ENCODE data around the gene COX19.
A peak's percentile ranks its signal among the peaks of the same experiment; 100 is the strongest.
"Not testable (repeated sequence)": the region's sequence is repeated elsewhere in the genome, so short reads cannot be mapped to it uniquely, and the experiment has no call there.

Gene COX19

GRCh38 chr7:960972-961371 is 14.4 kb downstream of the COX19 start:
- not testable (repeated sequence) for DNase-seq (ENCODE audit: low read depth)

DNA sequence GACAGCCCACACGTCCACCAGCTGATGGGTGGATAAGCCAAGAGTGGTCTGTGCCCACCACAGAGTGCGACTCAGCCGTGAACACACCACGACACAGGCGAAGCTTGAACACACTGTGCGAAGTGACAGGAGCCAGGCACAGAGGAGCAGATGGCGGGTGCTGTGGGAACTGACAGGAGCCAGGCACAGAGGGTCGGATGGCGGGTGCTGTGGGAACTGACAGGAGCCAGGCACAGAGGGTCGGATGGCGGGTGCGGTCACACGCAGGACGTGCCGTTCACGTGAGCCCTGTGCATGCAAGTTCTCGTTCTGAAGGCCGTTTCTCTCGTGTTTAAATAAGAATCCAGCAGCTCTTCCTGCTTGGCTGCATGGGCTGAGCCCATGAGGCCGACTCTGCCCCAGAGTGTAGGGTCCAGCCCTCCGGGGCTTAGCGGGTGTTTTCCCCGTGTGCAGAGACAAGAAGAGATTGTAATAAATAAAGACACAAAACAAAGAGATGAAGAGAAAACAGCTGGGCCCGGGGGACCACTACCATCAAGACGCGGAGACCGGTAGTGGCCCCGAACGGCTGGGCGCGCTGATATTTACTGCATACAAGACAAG is 15.0 kb downstream of the COX19 start:
- no peak for DNase-seq (ENCODE audit: low read depth)

- DNase-seq (ENCODE audit: low read depth) = not testable (repeated sequence)
Observed at GRCh38 chr7:959740-960139, 15.6 kb downstream of the COX19 start.

DNA sequence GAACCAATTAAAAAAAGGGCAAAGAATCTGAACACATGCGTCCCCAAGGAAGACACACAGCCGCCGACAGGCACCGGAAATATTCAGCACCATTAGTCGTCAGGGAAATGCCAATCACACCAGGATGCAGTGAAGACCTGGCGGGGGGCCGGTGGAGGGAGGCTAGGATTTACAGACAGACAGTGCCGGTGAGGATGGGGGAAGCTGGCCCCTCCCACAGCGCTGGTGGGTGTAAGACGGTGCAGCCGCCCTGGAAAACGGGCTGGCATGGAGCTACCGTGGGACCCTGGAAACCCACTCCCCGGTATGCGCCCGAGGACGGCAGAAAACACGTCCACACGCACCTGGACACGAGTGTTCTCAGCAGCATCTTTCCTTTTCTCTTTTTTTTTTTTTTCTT is 16.1 kb downstream of the COX19 start:
- DNase-seq (ENCODE audit: low read depth) = no peak

DNA sequence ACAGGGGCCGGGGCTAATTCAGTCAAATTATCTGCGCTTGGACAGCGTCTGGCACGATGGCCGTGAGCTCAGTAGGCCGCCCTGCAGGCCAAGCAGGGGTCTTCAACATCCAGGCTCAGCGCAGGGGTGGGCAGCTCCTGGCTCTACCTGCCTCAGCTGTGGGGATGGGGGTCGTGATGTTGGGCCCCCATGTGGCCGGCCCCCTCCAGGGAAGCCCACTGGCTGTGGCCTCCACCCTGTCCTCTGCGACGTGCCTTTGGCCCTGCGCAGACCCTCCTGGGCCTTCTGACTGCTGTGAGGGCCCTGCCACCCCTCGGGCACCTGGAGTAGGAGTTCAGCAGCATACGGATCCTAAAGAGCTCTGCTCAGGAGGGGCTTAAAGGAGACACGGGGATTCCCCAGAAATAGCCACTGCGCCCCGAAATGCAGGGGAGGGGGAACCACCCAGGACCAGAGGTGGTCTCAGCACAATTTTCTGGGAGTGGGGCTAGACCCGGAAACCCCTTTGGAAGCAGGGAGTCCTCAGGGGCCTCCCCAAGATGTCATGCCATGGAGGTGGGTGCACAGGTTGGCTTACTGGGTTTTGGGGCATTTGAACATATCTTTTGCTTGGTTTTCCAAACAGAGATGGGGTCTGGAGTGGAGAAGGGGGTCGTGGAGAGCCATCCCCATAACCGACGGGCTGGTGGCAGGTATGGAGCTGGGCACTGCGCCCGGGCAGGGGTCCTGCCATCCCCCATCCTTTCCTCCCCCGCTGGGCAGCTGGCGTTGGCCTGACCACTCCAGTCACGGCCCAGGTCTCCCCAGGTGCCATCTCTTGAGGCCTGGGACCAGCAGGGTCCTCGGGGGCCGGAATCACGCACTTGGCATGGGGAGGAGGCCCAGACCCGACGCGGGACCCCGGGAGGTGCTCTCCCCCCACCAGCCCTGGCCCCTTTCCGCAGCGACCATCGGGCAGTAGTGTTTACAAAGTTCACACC is 16.8 kb downstream of the COX19 start:
- no peak for DNase-seq (ENCODE audit: low read depth)

GRCh38 chr7:957418-958220 is 17.7 kb downstream of the COX19 start:
- DNase-seq (ENCODE audit: low read depth) = no peak

DNA sequence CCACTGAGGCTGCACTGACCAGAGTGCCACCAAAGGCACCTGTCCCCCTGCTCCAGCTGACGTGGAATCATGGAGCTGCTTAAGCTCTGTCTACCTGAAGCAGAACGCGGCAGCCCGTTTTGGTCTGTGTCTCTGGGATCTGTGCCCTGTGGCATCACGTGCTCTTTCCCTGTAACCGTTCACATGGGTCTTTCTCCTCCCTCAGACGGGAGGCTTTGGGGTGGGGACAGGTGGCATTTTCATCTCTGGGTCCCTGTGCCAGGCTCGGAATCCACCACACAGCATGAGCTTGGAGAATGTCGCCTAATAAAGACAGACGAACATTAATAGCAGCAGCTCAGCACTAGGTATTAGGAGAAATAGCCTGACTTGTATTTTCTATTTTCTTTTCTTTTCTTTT is 19.3 kb downstream of the COX19 start:
- no peak for DNase-seq (ENCODE audit: low read depth)

DNA sequence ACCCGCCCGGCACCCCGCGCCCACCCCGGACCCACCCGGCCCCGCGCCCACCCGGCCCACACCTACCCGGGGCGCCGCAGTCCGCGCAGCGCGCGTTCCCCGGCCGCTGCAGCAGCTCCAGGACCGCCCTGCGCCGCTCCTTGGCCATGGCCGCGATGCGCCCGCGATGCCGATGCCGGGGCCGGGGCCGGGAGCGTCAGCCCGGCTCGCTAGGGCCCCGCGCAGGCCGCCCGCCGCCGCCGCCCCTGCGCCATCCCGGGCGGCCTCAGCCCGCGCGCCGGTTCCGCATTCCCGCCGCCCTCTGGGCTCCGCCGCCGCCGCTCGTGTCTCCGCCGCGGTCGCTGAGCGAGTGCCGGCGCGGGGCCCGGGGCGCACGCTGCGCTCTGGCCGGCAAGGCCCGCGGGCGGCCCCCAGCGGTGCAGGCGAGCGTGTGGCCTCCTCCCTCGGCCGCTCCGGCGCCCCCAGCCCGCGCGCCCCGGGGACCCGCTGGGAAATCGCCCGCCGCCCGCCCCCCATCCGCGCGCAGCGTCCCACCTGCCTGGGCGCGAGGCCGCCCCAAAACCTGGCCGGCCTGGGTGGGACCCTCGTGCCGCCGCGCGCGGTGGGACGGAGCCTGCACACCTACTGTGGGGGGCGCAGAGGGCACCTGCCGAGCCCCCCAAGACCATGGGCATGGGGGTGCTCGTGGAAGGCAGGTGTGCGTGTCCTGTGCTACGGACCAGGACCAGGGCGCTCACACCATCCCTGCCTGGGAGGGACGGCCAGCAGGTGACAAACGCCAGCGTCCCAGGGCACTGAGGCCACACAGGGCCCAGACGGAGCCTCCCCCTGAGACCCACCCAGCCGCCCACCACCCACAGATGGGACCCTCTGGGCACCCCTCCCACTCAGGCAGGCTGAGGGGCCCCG is 20.8 kb downstream of the COX19 start, which contains the start of gene ADAP1:
TSS of gene ADAP1 (minus strand) at position 351 of the 909 bp plus-strand sequence. CDS start at position 148, 203 bp downstream.
- peak; percentile 33 for DNase-seq (ENCODE audit: low read depth)

- no peak for DNase-seq (ENCODE audit: low read depth)
Observed at GRCh38 chr7:953547-954327, 21.6 kb downstream of the COX19 start.

- no peak for DNase-seq (ENCODE audit: low read depth)
Observed at GRCh38 chr7:952548-953441, 22.6 kb downstream of the COX19 start.

DNA sequence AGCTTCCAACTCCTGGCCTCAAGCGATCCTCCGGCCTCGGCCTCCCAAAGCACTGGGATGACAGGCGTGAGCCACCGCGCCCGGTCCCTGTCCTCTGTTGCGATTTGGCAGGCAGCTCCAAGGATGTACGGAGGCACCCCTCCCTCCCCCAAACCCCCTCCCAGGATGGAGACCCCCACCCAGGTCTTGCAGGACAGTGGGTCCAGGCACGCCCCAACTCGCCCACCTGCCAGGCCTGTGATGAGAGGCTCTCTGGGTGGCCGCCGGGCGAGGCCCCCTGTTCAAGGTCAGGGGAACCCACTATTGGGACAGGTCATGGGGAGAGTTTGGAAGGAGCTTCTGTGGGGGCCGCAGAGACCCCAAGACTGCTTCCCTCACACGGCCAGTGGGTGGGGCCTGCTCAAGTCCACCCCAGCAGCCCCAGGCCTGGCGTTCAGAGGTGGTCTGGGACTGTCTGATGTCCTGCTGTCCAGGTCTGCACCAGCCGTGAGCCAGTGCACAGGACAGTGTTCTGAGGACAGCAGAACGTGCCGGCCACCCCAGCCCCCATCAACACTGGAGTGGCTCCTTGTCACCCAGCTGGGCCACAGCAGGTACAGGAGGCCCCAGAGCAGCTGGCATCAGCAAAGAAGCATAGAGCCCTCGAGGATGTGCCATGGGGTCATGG is 23.3 kb downstream of the COX19 start:
- DNase-seq (ENCODE audit: low read depth) = no peak

DNA sequence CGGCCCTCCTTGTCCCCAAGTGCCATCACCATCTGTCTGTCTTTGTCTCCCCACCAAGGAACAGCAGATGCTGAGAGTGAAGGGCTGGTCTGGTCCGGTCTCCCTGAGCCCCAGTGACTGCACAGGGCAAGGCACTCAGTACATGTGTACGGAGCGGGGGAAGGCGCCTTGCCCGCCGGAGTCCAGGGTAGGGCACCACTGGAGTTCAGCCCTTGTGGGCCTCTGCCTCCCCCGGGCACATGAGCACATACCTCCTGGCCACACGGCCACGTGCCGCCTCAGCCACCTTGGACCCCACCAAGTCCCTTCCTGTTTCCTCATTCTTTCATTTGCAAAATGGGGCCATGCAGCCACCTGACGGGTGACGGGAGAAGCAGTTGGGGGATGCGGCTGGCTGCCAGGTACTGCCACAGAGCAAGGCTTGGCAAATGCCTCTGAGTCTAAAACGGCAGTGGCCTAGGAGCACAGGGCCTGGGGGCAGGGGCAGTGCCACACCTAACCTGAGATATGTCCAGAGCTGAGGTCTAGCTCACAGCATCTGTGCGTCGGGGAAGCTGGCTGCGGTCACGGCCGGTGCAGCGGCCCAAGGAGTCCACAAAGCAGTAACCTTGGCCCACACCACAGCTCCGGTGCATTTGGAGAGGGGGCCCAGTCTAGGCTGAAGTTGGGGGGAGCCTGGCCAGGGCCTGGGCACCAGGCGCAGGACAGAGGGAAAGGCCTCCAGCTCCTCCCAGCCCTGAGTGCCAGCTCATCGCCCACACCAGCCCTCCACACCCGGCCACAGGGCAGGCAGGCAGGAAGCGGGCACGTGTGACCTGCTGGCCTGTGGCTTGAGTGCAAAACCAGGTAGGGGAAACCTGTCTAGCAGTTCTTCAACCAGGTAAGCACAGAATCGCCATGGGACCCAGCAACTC is 26.1 kb downstream of the COX19 start:
- DNase-seq (ENCODE audit: low read depth) = no peak

DNA sequence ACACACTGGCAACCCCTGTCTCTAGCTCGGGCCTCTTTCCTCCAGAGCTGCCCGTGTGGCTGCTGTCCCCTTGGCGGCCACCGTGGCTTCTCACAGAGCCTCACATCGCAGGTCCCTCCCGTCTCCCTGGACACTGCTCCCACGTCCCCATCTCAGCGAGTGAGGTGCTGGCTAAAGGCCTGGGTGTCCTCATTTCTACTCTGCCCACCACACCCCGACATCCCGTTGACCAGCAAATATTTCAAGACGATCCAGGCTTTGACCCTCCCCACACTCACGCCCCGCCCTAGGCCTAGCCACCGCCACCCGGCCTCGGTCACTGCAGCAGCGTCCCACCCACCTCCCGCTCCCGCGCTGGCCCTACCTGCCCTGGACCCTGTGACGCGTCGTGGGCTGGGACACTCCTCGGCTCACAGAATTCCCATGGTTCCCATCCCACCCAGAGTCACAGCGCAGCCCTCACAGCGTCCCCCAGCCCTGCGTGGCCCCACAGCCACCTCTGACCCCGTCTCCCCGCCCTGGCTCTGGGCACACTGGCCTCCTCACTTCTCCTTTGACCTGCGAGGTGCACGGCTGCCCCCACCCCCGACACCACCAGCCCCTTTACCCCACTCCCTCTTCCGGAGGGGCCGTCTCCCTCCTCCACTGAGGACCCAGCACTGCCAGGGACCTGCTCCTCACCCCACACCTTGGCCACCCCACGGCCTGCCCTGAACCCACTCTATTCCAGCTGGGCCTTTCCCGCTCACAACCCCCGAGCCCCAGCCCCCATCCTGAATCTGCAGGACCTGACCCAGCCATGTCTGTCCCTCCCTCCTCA is 27.7 kb downstream of the COX19 start:
- DNase-seq (ENCODE audit: low read depth) = no peak

GRCh38 chr7:946256-946996 is 28.9 kb downstream of the COX19 start:
- DNase-seq (ENCODE audit: low read depth) = no peak

GRCh38 chr7:945556-946255 is 29.6 kb downstream of the COX19 start:
- DNase-seq (ENCODE audit: low read depth) = no peak

- no peak for DNase-seq (ENCODE audit: low read depth)
Observed at GRCh38 chr7:945147-945555, 30.2 kb downstream of the COX19 start.

Measured in activated gamma-delta T cell treated with anti-CD3 and anti-CD28 coated beads, Interleukin-2, amount 50 U/mL, for 16 hours (primary cell).